ENCODE data around the gene MMD. TPM values are rescaled to one million over a fixed set of nuclear protein-coding genes. Genes with fewer than 3 reads are reported as not detected.

The MMD gene
- total RNA-seq, 1 experiment from 2014 or later = 11.2 TPM

DNA sequence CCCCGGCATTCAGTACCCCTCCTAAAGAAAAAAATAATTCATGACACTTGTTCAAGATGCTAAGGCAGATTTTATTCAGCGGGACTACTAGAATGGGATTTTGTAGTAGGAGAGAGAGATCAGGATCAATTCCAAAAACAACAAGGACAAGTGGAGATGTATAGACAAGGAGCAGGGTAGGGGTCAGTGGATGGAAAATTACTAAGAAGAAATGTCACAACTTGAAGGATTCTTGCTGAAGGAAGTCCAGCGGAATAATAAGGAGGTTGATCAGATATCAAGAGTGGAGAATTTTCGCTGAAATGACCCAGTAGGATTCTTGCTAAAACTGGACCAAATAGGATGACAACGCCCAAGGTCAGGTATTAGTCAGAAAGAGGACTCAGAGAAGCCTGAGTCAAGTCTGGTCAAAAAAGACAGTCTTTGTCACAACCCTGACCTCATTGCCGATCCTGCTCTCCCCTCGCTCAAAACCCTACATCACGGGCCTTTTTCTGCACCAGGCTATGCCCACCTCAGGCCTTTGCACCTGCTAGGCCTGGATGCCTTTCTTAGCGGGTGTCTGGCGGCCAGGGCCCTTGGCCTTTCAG is 36.9 kb downstream of the MMD start:
- DNase-seq (ENCODE audit: low read depth, low spot score) = no peak
- in situ Hi-C loops (cut with HindIII; ENCODE audit: low pct_unique_long_range_greater_than_20kb, low sequenced_read_pairs) = no loop called here

DNA sequence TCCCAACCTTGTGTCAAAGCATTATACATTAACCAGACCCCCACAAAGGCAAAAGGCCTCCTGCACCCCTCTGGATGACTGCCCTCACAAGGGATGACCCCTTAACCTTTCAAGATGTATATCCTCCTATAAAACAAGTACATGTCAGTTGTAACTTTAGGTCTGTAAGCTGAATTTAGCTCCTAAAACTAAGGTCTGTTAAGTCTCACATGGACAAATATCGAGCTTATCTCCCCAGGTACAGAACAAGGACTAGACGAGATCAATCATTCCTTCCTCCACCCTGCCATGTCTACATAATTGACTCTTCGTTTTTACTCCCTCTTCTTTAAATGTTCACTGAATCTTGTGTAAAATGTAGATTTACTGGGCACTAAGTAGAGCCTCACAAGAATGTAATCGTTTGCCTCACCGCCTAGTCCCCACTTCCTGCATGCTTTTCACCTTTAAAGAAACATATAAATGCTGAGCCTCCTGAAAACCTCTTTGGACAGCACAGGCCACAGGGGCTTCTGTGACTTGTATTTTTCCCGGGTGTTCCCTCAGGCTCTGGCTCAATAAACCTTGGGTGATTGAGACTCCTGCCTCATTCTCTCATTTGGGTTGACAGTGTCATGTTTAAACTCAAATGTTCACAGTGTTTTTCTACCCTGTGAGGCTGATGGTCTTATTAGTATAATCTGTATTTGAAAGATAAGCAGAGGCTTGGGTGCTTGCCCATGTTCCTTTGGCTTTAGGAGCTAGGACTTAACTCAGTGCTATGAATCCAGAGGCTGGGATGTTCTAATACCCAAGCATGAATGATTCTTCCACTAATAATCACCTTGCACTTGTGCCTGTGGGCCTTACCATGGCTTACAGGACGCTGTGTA is 37.6 kb downstream of the MMD start:
- in situ Hi-C loops (cut with HindIII; ENCODE audit: low pct_unique_long_range_greater_than_20kb, low sequenced_read_pairs) = no loop called here
- no peak for DNase-seq (ENCODE audit: low read depth, low spot score)

DNA sequence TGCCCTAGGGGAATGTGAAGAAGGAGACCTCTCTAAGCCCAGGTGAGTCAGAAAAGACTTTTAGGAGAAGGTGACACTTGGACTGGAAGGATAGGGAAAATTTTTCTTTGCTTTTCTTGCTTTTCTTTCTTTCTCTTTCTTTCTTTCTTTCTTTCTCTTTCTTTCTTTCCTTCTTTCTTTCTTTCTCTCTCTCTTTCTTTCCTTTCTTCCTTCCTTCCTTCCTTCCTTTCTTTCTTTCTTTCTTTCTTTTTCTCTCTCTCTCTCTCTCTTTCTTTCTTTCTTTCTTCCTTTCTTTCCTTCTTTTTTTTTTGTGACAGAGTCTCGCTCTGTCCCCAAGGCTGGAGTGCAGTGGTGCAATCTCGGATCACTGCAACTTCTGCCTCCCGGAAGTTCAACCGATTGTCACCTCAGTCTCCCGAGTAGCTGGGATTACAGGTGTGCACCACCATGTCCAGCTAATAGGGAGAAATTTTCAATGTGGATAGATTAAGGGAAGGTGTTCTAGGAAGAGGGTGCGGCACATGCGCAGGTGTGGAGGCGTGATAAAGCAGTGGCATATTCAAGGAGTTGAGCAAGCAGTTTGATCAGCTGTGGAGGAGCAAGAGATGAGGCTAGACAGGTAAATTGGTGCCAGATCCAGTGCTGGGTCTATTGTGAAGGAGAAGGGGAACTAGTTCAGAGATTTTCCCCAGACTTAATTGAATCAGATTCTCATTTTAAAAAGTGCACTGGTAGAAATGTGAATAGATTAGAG is 40.4 kb downstream of the MMD start:
- in situ Hi-C loops (cut with HindIII; ENCODE audit: low pct_unique_long_range_greater_than_20kb, low sequenced_read_pairs) = no loop called here
- DNase-seq (ENCODE audit: low read depth, low spot score) = no peak

- in situ Hi-C loops (cut with HindIII; ENCODE audit: low pct_unique_long_range_greater_than_20kb, low sequenced_read_pairs) = no loop called here
Measured at GRCh38 chr17:55377671-55378275, 43.9 kb downstream of the MMD start.

DNA sequence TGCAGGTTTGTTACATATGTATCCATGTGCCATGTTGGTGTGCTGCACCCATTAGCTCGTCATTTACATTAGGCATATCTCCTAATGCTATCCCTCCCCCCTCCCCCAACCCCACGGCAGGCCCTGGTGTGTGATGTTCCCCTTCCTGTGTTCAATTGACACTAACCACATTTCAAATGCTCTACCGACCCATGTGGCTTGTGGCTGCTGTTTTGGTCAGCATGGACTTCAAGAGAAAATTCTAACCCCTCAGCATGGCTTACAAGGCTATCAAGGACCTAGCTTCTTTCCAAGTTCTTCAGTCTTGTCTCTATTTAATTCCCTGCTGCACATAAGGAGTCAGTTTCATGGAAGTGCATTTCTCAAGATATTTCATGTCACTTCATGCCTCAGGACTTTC is 52.9 kb downstream of the MMD start:
- no peak for DNase-seq (ENCODE audit: low read depth, low spot score)
- in situ Hi-C loops (cut with HindIII; ENCODE audit: low pct_unique_long_range_greater_than_20kb, low sequenced_read_pairs) = loop anchor here (25.0 kb wide), 1 partner anchor 144 kb away; the partner anchor contains the start of gene SMIM36

More at GRCh38 chr17:55377671-55378275, 43.9 kb downstream of the MMD start:
- DNase-seq (ENCODE audit: low read depth, low spot score) = no peak

DNA sequence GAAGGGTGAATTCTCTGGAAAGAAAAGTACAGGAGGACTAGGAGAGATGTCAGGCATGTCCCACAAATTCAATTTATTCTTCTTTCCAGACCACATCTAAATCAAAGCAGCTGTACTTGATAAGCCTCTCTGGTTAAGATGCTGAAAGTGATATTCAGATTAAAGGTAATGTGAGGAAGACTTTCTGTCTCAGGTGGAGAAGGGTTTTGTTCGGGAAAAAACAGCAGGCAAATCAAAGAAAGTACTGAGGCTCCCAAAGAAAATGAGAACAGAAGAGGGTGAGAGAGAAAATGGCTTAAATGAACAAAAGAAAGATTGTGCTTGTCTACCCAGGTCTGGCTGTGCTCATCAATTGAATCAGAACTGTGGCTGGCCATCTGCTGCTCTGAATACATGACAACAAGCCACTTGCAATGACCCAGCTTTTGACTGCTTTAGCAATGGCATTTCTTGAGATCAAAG is 55.6 kb downstream of the MMD start:
- in situ Hi-C loops (cut with HindIII; ENCODE audit: low pct_unique_long_range_greater_than_20kb, low sequenced_read_pairs) = loop anchor here (25.0 kb wide), 1 partner anchor 146 kb away; the partner anchor contains the start of gene SMIM36

GRCh38 chr17:55363033-55363432 is 58.6 kb downstream of the MMD start:
- in situ Hi-C loops (cut with HindIII; ENCODE audit: low pct_unique_long_range_greater_than_20kb, low sequenced_read_pairs) = loop anchor here (25.0 kb wide), 1 partner anchor 149 kb away; the partner anchor contains the start of gene SMIM36
- DNase-seq (ENCODE audit: low read depth, low spot score) = no peak

More for the DNA sequence above, 55.6 kb downstream of the MMD start:
- no peak for DNase-seq (ENCODE audit: low read depth, low spot score)

DNA sequence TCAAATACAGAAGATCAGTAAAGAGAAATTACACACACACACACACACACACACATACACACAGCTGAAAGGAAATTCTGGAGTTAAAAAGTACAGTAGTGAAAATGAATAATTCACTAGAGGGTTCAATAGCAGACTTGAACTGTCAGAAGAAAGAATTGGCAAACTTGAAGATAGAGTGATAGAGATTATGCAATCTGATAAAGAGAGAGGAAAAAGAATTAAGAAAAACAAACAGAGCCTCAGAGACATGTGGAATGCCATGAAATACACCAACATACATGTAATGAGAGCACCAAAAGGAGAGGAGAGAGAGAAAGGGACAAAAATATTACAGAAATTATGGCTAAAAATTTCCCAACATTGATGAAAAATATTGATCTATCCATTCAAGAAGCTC is 60.7 kb downstream of the MMD start:
- in situ Hi-C loops (cut with HindIII; ENCODE audit: low pct_unique_long_range_greater_than_20kb, low sequenced_read_pairs) = loop anchor here (25.0 kb wide), 1 partner anchor 151 kb away; the partner anchor contains the start of gene SMIM36

DNA sequence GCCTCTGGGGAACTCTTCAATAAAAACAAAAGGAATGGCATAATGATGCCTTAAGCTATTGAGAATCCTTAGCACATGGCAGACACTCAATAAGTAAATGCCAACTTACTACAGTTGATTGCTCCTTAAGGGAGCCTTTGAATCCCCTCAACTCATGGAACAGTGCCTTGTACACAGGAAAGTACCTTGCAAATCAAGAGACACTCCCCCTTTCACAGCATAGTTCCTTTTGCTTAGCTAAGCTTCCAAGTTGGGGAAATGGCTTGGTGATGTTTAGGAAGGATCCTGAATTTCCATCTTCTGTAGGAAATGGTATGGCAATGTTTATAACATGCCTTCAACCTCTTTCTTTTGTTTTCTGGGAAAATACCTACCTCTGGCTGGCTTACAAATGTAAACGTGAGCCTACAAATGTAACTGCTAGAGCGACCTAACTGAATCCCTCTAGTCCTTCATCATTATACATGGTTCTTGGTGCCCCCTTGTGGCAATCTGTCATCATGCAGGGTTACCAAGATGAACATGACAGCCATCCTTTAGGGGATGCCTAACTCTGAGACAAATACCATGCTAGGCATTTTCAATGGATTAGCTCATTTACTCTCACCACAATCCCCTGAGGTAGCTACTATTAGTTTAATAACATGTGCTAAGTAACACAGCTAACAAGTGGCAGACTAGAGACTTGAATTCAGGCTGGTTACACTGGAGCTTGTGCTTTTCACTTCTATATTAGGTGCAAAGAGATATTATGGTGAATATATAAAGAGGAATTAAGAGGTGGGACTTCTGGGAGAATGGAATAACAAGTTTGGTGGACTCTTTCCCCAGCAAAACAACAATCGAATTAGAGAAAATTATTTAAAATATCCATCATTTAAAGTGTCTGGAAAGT is 65.0 kb downstream of the MMD start:
- in situ Hi-C loops (cut with HindIII; ENCODE audit: low pct_unique_long_range_greater_than_20kb, low sequenced_read_pairs) = loop anchor here (25.0 kb wide), 1 partner anchor 156 kb away; the partner anchor contains the start of gene SMIM36
- DNase-seq (ENCODE audit: low read depth, low spot score) = peak; percentile 89

More for the DNA sequence above, 60.7 kb downstream of the MMD start:
- DNase-seq (ENCODE audit: low read depth, low spot score) = no peak

DNA sequence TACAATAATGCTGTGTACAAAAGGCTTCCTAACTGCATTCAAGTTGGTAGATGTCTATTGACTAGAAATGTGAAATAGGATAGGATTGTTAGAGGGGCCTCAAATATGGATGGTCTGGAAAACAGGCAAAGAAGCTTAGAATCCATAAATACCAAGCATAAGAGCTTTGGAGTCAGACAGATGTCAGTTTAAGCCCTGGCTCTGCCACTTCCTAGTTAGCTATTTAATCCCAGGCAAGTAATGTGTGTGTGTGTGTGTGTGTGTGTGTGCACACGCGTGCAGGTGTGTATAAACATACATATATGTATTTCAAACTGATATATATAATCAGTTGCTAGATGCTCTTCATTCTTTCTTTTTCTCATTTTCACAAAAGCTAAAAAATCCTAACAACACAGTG is 66.7 kb downstream of the MMD start:
- DNase-seq (ENCODE audit: low read depth, low spot score) = no peak
- in situ Hi-C loops (cut with HindIII; ENCODE audit: low pct_unique_long_range_greater_than_20kb, low sequenced_read_pairs) = loop anchor here (25.0 kb wide), 1 partner anchor 157 kb away; the partner anchor contains the start of gene SMIM36

GRCh38 chr17:55354010-55354409 is 67.6 kb downstream of the MMD start:
- in situ Hi-C loops (cut with HindIII; ENCODE audit: low pct_unique_long_range_greater_than_20kb, low sequenced_read_pairs) = loop anchor here (25.0 kb wide), 1 partner anchor 158 kb away; the partner anchor contains the start of gene SMIM36
- no peak for DNase-seq (ENCODE audit: low read depth, low spot score)

DNA sequence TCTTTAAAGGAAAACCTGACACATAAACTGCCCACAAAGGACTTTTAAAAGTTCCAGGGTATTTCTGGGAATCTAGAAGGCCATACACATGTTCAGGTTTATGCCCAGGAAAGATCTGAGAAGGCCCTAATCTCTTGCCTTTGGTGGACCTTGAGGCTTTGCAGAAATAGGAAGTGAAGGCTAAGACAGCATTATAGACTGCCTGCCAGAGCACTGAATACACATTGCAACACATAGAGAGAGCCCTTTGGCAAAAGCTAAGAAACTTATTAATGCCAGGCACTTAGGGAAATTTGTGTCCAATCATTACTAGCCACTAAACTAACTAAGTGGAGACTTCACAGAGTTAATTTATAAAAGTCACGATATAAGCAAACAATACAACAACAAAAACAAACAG is 70.4 kb downstream of the MMD start:
- in situ Hi-C loops (cut with HindIII; ENCODE audit: low pct_unique_long_range_greater_than_20kb, low sequenced_read_pairs) = loop anchor here (25.0 kb wide), 1 partner anchor 161 kb away; the partner anchor contains the start of gene SMIM36
- DNase-seq (ENCODE audit: low read depth, low spot score) = no peak

- DNase-seq (ENCODE audit: low read depth, low spot score) = no peak
- in situ Hi-C loops (cut with HindIII; ENCODE audit: low pct_unique_long_range_greater_than_20kb, low sequenced_read_pairs) = loop anchor here (25.0 kb wide), 1 partner anchor 161 kb away; the partner anchor contains the start of gene SMIM36
Measured at GRCh38 chr17:55350825-55351205, 70.8 kb downstream of the MMD start.

GRCh38 chr17:55348749-55349354 is 72.8 kb downstream of the MMD start:
- peak; percentile 69 for DNase-seq (ENCODE audit: low read depth, low spot score)
- in situ Hi-C loops (cut with HindIII; ENCODE audit: low pct_unique_long_range_greater_than_20kb, low sequenced_read_pairs) = no loop called here

DNA sequence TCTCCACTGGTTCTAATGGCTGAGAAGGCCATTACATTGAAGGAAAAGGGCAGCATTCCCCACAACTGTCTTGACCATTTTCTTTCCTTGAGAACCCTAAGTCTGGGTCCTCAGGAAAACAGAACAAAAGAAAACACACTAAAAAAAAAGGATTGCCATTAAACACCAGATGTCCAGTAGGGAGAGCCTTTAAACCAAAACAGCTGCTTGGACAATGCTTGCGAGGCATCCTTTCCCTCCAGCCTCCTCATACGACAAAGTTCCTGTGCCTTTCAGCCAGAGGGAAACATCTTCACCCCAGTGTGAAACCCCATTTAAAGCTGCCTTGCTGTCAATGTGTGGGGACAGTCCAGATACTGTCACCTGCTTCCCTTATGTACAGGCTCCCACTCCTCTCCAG is 74.3 kb downstream of the MMD start:
- in situ Hi-C loops (cut with HindIII; ENCODE audit: low pct_unique_long_range_greater_than_20kb, low sequenced_read_pairs) = no loop called here
- no peak for DNase-seq (ENCODE audit: low read depth, low spot score)

DNA sequence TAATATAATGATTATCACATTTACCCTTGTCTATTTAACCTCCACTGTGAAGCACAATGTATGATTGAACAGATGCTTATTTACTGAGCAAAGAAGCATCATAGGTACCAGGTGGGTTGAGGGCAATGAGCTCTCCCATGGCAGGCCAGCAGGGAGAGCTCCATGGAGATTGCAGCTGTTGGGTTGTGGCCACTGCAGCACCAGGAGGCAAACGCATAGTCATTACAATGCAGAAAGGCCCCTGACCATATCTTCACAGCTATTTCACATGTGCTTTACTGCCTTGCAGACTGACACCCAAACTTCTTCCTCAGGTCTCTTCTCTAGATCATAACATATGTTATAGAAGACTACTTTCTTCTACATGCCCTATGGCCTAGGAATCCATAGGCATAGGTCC is 75.0 kb downstream of the MMD start:
- in situ Hi-C loops (cut with HindIII; ENCODE audit: low pct_unique_long_range_greater_than_20kb, low sequenced_read_pairs) = no loop called here

More for the DNA sequence above, 75.0 kb downstream of the MMD start:
- no peak for DNase-seq (ENCODE audit: low read depth, low spot score)
